ACHN (cell line): Measurements from ENCODE around the gene NPAS2.
A peak's percentile ranks its signal among the peaks of the same experiment; 100 is the strongest.

Experiments used
- DNase-seq: peaks from one replicate; pipeline ENCODE4 v3.0.0-alpha.2; 2015
- in situ Hi-C: cut with HindIII; loops from 2 replicates; pipeline ENCODE4 v1.10.0; 2017; ENCODE audit warnings: low sequenced_read_pairs, low pct_ligation_motif_present, low pct_unique_long_range_greater_than_20kb

The NPAS2 gene, protein sequence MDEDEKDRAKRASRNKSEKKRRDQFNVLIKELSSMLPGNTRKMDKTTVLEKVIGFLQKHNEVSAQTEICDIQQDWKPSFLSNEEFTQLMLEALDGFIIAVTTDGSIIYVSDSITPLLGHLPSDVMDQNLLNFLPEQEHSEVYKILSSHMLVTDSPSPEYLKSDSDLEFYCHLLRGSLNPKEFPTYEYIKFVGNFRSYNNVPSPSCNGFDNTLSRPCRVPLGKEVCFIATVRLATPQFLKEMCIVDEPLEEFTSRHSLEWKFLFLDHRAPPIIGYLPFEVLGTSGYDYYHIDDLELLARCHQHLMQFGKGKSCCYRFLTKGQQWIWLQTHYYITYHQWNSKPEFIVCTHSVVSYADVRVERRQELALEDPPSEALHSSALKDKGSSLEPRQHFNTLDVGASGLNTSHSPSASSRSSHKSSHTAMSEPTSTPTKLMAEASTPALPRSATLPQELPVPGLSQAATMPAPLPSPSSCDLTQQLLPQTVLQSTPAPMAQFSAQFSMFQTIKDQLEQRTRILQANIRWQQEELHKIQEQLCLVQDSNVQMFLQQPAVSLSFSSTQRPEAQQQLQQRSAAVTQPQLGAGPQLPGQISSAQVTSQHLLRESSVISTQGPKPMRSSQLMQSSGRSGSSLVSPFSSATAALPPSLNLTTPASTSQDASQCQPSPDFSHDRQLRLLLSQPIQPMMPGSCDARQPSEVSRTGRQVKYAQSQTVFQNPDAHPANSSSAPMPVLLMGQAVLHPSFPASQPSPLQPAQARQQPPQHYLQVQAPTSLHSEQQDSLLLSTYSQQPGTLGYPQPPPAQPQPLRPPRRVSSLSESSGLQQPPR

DNA sequence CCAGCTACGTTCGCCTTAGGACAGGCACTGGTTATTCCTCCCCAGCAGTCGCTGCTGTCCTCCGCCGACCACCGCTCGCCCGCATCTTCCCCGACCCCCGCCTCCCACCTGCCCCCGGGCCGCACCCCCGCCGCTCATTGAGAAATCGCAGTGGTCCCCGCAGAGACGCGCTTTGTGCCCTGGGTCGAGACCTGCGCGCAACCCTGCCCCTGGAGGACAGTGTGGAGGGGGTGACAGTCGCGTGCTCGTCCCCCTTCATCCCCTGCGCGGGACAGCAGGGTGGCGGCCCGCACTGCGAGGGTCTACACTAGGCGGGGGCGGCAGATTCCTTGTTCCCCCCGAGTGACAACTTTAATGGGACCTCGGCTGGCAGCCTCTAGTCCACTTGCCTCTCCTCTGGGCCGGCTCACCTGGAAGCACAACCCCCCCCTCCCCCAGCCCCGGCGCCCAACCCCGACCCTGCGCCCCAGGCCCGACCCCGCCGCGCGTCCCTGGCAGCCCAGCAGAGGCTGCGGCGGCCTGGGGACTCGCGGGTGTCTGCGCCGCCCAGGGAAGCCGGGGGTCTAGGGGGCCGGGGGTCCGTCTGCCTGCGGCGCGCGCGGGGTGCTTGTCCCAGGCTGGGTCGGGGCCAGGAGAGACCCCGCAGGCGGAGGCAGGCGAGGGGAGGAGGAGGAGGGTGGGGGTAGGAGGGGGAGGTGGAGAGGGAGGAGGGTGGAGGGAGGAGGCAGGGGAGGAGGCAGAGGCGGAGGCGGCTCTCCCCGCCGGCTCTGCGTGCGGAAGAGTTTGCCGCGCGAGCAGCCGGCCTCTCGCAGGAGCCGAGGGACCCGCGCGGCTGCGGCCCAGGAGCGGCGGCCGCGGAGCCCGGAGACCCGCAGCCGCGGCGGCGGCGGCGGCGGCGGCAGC, at the start of gene NPAS2:
NPAS2 (plus strand) TSS at position 770 of the 903 bp plus-strand sequence. CDS start 84,616 bp downstream, outside the sequence.
- in situ Hi-C loops, result no loop called here
- DNase-seq, result peak; percentile 59

DNA sequence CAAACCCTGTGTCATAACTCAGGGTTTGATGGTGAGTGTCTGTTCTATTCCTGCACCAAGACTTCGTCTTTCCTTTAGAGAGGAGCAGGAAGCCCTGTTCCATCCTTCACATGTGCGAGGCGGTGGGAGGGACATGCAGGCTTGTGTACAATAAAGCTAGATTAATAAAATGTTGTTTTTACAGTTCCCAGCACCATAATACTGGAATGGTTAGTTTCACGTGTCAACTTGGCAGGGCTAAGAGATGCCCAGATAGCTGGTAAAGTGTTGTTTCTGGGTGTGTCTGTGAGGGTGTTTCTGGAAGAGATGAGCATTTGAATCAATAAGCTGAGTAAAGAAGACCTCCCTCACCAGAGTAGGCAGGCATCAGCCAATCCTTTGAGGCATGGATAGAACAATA, 48.8 kb upstream of the NPAS2 start:
- in situ Hi-C loops, result no loop called here
- DNase-seq, result no peak

DNA sequence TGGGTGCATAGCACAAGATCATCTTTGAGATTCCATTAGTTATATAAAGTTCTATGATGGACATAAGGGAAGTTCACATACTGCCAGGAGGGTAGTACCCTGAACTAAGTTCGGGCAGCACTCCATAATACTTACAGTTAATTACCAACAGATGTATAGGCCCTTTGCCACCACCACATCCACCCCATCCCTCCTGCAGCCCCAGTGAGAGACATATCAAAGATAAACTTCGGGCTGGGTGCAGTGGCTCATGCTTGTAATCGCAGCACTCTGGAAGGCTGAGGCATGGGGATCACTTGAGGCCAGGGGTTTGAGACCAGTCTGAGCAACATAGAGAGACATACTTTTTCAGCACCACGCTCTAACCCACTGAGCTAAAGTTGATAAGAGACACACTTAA, 46.4 kb upstream of the NPAS2 start:
- no peak for DNase-seq
- in situ Hi-C loops, result no loop called here

DNA sequence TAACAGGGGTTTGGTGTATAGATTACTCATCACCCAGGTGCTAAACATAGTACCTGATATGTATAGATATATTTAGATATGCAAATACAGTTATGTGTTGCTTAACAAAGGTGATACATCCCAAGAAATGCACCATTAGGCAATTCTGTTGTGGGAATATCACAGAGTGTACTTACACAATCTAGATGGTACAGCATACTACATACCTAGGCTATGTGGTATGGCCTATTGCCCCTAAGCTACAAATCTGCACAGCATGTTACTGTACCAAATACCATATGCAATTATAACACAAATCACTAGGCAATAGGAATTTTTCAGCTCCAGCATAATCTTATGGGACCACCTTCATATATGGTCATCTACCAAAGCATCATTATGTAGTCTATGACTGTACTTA, 43.5 kb upstream of the NPAS2 start:
- in situ Hi-C loops, result no loop called here
- DNase-seq, result no peak

DNA sequence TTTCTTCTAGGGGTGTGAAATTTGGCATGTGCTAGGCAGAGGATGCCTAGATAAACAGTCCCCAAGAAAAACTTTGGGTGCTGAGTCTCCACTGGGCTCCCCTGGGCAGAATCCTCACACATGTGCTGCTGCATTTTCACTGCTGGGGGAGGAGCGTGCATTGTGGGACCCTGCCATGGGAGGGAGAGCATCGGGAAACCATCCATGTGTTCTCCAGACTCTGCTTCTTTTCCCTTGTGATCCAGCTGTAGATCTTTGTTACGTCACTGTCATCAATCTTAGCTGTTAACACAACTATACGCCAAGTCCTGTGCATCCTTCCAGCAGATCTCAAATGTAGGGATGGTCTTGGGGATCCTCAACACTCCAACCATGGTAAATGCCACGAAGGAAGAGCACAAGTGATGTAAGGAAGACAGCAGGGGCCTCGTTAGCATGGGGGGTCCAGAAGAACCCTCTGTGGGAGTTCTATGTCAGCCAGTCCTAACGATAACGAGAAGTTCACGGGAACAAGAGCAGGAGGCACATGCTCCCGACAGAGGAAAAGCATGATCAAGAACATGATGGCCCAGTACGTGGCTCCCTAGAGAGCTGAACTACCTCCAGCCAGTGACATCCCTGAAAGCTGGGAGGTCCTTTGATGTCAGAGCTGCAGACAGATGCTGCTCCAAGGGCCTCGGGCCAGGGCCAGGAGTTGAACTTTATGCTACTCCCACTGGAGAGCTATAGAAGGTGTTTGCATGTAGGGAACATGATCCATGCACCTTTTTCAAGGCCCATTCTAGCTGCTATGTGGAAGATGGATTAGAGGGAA, 41.1 kb upstream of the NPAS2 start:
- in situ Hi-C loops, result no loop called here

DNA sequence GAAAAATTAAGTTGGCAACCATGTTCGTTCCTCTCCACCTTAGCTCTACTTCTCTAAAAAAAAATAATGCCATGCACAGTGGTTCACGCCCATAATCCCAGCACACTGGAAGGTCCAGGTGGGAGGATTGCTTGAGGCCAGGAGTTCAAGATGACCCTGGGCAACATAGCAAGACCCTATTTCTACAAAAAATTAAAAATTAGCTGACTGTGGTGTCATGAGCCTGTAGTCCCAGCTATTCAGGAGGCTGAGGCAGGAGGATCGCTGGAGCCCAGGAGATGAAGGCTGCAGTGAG, 40.1 kb upstream of the NPAS2 start:
- DNase-seq, result no peak
- in situ Hi-C loops, result no loop called here

More for the DNA sequence above, 41.1 kb upstream of the NPAS2 start:
- no peak for DNase-seq

DNA sequence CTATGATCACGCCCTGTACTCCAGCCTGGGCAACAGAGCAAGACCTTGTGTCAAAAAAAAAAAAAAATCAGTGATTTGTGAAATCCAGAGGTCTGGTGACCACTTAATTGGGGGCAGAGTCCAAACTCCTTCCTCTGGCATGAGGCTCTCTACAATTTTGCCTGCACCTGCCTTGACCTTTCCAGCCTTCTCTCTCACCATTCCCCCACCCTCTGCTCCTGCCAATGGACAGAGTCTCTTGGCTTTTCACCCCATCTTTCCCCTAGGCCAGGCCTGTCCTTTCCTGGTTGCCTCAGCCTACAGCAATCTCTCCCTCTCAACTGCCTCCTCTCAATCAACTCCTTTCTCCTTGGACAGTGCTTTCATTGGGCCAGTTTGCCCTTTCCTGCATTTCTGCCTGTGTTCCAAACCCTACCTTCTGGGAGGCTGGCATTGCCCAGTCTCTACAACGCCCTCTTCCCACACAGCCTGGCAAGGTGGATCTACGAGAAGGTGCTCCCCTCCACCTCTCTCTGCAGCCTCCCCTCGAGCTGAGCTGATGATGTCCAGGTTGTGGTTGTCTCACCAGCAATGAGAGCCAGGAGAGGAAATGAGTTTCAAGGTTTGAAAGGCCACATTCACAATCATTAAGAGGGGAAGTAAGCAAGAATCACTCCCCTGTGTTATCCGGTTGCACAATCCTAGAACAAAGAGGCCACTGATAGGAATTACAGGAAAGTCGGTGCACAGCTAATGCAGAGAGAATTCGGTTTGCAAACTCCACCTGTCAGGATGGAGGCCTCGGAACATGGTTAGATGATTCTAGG, 39.5 kb upstream of the NPAS2 start:
- in situ Hi-C loops, result no loop called here
- DNase-seq, result peak; percentile 13

DNA sequence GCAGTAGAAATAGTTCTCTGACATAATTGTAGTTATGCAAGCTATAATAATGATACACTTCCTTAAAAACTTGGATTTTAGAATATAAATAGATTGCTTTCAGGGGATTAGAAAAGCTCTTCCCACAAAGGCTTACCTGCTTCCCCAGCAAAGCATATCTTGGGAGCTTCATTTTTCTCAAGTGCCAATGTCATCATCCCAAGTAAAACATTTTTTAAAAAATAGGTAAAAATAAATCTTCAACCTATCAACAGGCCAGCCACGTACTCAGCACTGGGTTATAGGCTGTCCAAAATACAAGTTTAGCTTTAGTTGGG, 39.0 kb upstream of the NPAS2 start:
- in situ Hi-C loops, result no loop called here
- DNase-seq, result no peak

DNA sequence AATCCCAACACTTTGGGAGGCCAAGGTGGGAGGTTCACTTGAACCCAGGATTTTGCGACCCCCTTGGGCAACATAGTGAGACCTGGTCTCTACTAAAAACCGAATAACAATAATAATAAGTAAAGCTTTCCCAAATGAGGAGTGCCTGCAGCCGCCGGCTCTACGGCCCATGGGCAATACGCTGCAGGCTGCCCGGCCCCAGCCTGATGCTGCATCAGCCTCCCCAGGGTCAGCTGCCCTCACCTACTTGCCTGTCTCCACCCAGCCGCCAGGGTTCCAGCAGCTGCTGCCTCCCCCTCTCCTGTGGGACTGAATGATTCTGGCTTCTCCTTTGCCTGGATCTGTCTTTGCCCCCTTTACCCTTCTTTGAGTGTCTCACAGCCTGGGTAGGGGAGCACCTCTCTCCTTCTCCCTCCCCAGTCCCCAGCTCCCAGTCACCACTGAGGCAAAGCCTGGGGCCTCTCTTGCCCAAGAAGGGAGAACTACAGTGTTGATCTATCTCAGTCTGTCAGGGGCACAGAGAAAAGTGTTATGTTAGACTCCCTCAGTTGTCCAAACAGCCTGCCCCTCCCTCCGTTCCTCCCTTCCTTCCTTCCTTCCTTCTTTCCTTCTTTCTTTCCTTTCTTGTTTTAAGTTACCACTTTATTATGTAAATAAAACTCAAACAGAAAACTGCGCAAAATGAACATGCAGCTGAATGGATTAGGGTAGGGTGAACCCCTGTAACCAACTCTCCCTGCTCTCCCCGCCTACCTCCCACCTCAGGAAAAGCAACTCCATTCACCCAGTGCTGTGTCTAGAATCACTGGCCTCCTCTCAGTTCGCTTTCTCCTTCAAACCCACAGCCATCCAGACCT, 38.2 kb upstream of the NPAS2 start:
- in situ Hi-C loops, result no loop called here
- DNase-seq, result no peak

DNA sequence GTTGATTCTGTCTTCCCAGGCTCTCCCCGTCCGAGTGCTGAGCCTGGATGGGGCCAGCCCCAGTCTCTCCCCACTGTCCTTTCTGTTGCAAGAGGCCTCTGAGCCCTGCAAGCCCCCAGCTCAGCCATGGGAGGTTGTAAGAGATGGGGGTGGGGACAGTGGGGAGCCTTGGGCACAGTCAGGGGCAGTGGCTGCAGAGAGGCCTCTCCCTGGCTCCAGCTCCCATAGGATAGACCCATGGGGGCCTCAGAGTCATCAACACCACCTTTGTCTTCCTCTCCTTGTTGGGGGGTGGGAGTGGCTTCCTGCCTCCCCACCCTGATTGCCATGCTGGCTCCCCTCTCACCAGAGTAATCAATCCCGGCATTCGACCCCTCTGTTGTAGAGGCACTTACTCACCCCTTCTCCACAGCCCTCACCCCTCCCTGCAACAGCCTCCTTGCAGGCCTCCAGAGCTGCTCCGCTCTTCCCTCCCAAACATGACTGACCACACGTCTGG, 37.5 kb upstream of the NPAS2 start:
- in situ Hi-C loops, result no loop called here
- DNase-seq, result no peak

DNA sequence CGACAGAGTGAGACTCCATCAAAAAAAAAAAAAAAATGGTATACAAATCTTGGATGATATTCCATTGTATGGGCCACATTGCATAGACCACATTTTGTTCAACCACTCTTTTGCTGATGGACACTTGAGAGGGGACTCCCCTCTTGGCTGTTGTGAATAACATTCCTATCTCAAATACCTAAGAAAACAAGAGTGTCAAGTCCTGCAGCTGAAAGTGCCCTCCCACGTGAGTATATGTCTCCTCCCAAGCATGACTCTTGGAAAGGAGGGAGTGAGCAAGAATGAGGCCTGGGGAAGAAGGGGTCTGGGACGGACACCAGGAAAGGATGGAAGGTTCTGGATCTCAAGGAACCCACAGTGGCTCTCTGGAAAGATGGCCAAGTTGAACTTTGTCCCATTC, 36.0 kb upstream of the NPAS2 start:
- DNase-seq, result peak; percentile 47
- in situ Hi-C loops, result no loop called here

DNA sequence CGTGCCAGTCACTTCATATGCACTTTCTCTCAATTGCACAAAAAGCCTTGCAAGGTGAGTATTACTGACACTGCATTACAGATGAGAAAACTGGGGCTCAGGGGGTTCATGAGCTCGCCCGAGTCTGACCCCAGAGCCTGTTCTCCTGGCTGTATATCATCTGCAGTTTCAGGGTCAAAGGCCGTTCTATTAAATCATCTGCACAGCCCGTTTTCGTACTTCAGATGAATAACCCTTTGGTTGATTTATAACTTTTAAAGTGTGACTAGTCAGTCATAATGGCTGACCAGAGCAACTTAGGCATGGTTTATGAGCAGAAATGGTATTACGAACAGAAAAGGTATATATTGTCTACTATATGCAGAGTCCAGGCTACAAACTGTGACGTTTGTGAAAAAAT, 35.3 kb upstream of the NPAS2 start:
- in situ Hi-C loops, result no loop called here
- peak; percentile 81 for DNase-seq

DNA sequence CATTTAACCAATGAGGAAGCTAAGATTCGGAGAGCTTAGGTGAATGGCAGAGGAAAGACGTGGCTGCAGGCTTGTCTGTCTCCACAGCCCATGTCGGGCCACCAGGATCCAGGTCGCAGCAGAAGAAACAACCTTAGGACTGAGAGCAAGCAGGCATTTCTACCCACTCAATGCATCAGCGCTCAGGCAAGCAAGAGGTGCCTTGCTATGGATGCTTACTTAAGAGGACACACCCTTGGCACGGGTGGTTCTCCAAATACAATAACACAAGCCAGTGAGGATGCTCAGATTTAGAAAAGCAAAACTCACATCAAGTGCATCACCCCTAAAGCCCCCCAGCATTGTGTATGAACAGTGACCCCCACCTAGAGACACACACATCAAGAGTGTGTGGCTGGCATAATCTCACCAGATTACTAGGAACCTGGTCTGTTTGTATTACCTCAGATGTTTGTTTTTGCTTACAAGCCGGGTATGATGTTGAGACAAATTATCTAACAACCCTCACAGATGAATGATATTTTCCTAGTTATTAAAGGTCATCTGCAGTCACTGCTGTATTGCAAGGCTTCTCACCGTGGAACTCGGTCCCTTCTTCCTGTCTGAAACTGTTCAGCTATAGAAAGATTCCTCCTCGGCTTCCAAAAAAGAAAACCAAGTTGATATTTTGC, 34.2 kb upstream of the NPAS2 start:
- peak; percentile 54 for DNase-seq
- in situ Hi-C loops, result no loop called here

DNA sequence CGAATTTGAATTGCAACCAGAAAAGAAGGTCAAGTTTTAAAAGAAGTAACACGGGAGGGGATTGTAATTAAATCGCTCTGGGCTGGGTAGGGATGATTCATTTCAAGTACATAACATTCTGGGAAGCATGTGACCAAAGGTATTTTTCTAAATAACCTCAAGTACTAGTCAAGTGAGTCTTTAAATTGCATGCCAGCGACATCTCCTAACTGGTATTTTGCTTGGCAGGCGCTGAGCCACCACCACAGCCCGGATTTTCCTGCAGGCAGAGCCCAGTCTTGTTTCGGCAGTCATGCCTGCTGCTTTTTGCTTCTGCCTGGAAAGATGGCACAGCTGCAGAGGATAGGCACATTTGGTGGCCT, 33.7 kb upstream of the NPAS2 start:
- in situ Hi-C loops, result no loop called here
- DNase-seq, result peak; percentile 95

DNA sequence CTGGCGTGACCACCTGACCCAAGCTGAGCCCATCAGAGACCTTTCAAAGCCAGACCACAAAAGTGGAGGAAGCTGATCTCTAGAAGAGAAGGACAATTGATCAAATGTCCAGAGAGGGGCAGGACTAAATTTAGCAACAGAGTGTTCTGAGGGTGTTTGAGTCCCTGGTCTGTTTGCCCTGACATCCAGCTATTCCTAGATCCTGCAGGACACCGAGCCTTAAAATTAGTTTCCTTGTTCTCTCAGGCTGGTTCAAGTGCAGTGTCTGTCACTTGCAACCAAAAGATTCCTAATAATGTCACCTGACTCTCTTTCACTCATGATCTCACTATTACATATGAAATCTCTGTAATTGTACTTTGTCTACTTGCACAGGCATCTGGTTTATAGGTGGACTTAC, 33.0 kb upstream of the NPAS2 start:
- DNase-seq, result no peak
- in situ Hi-C loops, result no loop called here

DNA sequence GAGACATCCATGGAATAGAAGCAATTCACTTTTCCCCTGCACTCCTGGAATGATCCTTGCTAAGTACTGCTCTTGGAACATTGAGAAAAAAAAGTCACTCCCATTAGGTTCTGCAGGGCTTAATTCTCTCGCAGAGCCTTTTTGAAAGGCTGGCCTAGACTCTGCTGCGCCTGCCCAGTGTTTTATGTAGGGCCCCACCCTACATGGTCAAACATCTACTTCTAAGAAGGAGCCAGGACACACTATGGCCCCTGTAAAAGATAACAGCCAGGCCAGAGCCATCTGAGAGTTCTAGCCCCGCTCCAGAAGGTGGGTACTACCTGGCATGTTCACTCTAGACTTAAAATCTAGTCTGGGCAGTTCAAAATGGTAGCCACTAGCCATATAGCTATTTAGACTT, 30.6 kb upstream of the NPAS2 start:
- in situ Hi-C loops, result no loop called here
- DNase-seq, result no peak
